Mesodermal cell (in vitro differentiated cells): ENCODE data around the gene SPOCK2.

Source experiments
- H3K27ac ChIP-seq: 2 replicates; pipeline ENCODE4 v1.7.0; 2013; ENCODE audit warnings: mild to moderate bottlenecking, low read depth, low read length, moderate library complexity; ENCODE audit not compliant: severe bottlenecking
- H3K36me3 ChIP-seq: 2 replicates; pipeline ENCODE4 v1.7.1; 2013; ENCODE audit warnings: mild to moderate bottlenecking, low read length, moderate library complexity; ENCODE audit not compliant: control insufficient read depth, insufficient read depth
- H3K4me1 ChIP-seq: one replicate; pipeline ENCODE4 v1.7.1; 2013; ENCODE audit warnings: mild to moderate bottlenecking, low read length; ENCODE audit not compliant: insufficient read depth, control insufficient read depth, poor library complexity, severe bottlenecking
- H3K4me3 ChIP-seq: 2 replicates; pipeline ENCODE4 v1.7.0; 2013; ENCODE audit warnings: low read length, control low read depth, mild to moderate bottlenecking; ENCODE audit not compliant: insufficient read depth, poor library complexity, severe bottlenecking; ENCODE audit errors: extremely low read depth
- H3K9me3 ChIP-seq: 2 replicates; pipeline ENCODE4 v1.7.1; 2013; ENCODE audit warnings: mild to moderate bottlenecking, low read length, moderate library complexity; ENCODE audit not compliant: control insufficient read depth
- WGBS, 2 experiments: methylation state at CpG; one replicate each; pipeline ENCODE4 v1.1.5; 2013; ENCODE audit warnings: missing lambda C conversion rate in 2 of 2; ENCODE audit not compliant: insufficient coverage in 2 of 2; 5-methylcytosine and 5-hydroxymethylcytosine counted together

The SPOCK2 gene

DNA sequence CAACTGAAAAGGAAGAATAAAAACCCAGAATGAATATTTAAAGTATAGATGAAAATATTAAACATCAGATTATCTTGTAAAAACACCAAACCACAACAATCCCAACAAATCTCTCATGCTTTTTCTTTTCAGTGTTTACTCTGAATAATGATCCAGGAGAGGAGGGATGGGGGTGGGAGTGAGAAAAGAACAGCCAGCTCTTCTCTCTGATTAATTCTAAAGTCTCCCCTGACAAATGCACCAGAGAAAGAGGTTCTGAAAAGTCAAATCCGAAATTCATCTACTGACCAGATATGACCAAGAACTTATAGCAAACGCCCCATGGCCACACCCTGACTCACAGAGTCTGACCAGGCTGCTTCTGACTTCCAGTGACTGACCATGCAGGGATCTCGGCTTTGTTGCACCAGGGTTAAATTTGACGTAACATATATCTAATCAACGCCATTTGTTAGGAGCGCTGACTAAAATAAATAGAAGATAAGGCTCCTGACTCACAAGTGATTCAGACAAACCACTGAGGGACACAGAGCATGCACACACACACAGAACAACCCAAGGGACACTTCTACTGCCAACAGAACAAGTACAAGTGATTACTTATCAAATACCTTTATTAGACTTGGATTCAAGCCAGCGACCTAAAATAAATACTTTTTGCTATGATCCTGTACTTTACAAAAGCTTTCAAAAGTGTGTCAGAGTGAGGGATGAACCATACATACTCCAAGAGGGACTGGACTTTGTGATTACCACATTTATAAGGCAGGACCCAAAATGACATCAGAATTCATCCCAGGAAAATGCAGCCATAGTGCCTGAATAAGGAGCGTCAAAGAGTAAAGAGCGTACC, 9.3 kb upstream of the SPOCK2 start:
- Histone ChIP-seq H3K4me1 (peaks cover 29% of the 10 kb centered on the region), H3K9me3 (no peaks in the 10 kb centered on the region), H3K27ac (no peak overlapping the region), H3K36me3 (peaks cover 19% of the 10 kb centered on the region), H3K4me3 (no peak overlapping the region)
- 79 to 83% methylated on average over 3 to 6 of the region's 9 CpGs for WGBS, 2 experiments

DNA sequence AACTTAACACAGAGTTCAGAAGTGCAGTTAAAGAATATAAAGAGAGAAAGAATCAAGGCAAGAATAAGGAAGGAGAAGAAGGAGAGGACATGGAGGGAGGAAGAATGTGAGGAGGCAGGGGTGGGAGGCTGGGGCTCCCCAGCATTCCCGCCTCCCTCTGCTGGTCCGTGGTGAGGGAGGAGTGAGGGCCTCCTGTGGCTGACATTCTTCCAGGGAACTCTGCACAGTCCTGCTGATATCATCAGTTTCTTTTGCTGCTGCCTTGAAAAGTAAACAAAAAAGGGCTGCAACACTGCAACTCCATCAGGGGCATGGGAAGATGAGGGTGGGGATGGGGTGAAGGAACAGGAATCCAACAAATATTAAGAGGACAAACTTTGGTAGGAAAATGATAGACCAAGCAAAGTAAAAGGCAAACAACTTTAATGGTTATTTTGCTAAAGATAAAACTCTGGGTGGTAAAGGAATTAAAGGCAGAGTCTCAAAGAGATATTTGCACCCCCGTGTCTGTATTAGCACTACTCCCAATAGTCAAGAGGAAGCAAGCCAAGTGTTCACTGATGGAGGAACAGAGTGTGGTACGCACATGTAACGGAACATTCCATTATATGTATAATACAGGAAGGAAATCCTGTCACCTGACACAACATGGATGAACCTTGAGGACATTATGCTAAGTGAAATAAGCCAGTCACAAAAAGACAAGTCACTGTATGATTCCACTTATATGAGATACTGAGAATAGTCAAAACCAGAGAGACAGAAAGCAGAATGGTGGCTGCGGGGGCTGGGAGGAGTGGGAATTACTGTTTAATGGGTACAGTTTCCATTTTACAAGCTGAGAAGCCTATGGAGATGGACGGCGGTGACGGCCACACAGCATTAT, 8.0 kb upstream of the SPOCK2 start:
- Histone ChIP-seq H3K27ac (peak overlapping the region; percentile 58), H3K4me3 (no peak overlapping the region), H3K36me3 (peaks cover 11% of the 10 kb centered on the region), H3K4me1 (peaks cover 29% of the 10 kb centered on the region), H3K9me3 (no peaks in the 10 kb centered on the region)
- WGBS, 2 experiments: 84 to 92% methylated on average over 6 to 7 of the region's 9 CpGs

DNA sequence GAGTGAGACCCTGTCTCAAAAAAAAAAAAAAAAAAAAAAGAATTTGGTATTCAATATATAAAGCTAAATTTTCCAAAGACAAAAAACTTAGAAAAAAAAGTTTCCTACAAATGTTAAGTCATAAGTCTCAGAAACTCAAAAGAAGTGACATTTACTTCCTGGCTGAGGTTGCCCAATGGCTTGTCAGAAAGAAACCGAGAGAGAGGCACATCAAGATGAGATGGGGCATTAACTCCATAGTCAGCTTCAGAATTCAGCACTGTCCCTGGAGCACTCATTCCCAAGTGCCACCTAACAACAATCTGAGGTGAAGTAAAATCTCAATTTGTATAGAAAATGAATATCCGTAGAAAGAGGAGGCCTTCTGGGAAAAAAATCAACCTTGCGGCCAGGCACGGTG, 6.8 kb upstream of the SPOCK2 start:
- Histone ChIP-seq H3K4me1 (peaks cover 29% of the 10 kb centered on the region), H3K4me3 (no peak overlapping the region), H3K9me3 (no peaks in the 10 kb centered on the region), H3K27ac (no peak overlapping the region), H3K36me3 (peaks cover 8% of the 10 kb centered on the region)
- WGBS, 2 experiments: 98 to 100% methylated on average over 4 of the region's 4 CpGs

DNA sequence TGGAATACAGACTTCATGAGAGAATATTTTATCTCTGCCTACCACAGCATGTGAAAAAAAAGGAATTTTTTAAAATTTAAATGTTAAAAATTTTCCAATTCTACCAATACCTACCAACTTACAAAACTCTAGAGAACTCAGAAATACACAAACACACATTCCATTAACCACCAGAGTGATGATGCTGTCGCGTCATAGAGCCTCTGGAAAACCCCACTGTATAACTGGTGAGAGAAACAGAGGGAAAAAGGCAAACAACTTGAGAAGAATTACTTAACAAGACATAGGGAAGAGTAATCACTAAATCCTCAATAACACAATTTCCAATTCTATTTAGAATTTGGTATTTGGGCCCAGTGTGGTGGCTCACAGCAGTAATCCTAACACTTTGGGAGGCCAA, 6.2 kb upstream of the SPOCK2 start:
- Histone ChIP-seq H3K27ac (no peak overlapping the region), H3K4me1 (peaks cover 33% of the 10 kb centered on the region), H3K4me3 (no peak overlapping the region), H3K36me3 (peaks cover 8% of the 10 kb centered on the region), H3K9me3 (no peaks in the 10 kb centered on the region)
- no CpG with 5 or more reads among the region's 2 CpGs for WGBS, 2 experiments

DNA sequence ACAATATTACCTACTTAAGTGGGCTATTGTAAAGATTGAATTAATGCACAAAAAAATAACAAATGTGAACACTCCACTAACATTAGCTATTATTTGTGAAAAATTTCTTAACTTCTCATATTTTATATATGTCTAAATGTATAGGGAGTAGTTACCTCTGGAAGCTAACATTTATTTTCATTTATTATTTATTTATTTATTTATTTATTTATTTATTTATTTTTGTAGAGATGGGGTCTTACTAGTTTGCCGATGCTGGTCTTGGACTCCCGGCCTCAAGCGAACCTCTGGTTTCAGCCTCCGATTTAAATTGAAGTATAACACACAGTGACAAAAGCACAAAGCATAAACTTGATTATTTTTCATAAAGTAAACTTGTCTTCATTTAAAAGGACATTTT, 5.1 kb upstream of the SPOCK2 start:
- peaks cover 34% of the 10 kb centered on the region for H3K4me1 ChIP-seq
- no peaks in the 10 kb centered on the region for H3K9me3 ChIP-seq
- no peak overlapping the region for H3K4me3 ChIP-seq
- no peak overlapping the region for H3K27ac ChIP-seq
- no CpG with 5 or more reads among the region's 4 CpGs for WGBS, 2 experiments
- H3K36me3 ChIP-seq: peaks cover 8% of the 10 kb centered on the region

DNA sequence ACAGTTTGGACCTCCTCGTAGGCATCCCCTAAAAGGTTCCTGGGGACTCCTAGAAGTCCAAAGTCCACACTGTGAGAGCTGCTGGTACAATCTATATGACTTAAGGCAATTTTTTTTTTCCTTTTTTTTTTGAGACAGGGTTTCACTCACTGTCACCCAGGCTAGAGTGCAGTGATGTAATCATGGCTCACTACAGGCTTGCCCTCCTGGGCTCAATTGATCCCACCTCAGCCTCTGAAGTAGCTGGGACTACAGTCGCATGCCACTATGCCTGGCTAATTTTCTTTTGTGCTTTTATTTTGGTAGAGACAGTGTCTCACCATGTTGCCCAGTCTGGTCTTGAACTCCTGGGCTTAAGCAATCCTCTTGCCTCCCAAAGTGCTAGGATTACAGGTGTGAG, 4.6 kb upstream of the SPOCK2 start:
- no peaks in the 10 kb centered on the region for H3K9me3 ChIP-seq
- H3K4me1 ChIP-seq: peaks cover 29% of the 10 kb centered on the region
- WGBS, 2 experiments: 88 to 100% methylated on average over 1 of the region's 2 CpGs

DNA sequence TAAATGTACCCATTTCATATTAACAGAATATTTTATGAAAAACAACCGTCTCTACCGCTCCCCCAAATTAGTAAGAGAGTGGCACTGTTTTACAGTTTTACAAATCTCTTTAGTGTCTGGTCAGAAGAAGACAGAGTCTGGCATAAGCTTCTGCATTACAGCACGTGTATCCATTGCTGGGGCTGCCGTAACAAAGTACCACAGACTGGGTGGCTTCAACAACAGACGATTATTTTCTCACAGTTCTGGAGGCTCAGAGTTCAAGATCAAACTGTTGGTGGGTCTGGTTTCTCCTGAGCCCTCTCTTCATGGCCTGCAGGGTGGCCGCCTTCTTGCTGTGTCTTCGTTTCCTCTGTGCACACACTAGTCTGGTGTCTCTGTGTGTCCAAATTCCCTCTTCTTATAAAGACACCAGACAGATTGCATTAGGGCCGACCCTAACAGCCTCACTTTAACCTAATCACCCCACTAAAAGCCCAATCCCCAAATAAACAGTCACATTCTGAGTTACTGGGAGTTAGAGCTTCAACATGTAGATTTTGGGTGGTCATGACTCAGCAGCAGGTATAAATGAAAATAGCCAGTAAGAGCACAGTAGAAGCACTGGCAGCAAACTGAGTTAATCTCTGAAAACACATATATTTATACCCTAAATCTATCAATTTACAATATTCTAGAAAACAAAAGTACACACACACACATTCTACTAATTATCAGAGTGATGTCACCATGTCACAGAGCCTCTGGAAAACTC, 4.0 kb upstream of the SPOCK2 start:
- WGBS, 2 experiments: 95 to 96% methylated on average over 5 to 6 of the region's 8 CpGs
- Histone ChIP-seq H3K36me3 (peaks cover 8% of the 10 kb centered on the region), H3K4me1 (peaks cover 28% of the 10 kb centered on the region), H3K27ac (no peak overlapping the region), H3K9me3 (no peaks in the 10 kb centered on the region), H3K4me3 (no peak overlapping the region)

More for the DNA sequence above, 4.6 kb upstream of the SPOCK2 start:
- Histone ChIP-seq H3K36me3 (peaks cover 8% of the 10 kb centered on the region), H3K4me3 (no peak overlapping the region), H3K27ac (no peak overlapping the region)

DNA sequence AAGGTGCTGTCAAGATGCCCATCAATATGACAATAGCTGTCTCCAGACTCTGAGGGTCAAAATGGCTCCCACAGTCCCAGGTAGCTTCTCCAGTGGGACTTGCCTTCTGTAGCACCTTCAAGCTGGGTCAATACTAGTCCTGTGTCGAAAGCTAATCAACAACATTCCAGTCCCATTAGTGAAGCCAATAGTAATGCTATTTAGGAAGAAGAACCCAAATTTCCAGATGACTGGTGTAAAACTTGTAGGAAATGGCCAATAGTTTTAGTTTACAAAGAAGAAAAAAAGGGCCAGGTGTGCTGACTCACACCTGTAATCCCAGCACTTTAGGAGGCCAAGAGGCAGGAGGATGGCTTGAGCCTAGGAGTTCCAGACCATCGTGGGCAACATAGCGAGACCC, 2.0 kb upstream of the SPOCK2 start:
- Histone ChIP-seq H3K4me3 (no peak overlapping the region), H3K4me1 (peaks cover 21% of the 10 kb centered on the region), H3K27ac (no peak overlapping the region), H3K36me3 (no peaks in the 10 kb centered on the region), H3K9me3 (no peaks in the 10 kb centered on the region)
- WGBS, 2 experiments: 92% methylated on average over 2 of the region's 3 CpGs; no CpG with 5 or more reads in 1 of the 2 experiments

DNA sequence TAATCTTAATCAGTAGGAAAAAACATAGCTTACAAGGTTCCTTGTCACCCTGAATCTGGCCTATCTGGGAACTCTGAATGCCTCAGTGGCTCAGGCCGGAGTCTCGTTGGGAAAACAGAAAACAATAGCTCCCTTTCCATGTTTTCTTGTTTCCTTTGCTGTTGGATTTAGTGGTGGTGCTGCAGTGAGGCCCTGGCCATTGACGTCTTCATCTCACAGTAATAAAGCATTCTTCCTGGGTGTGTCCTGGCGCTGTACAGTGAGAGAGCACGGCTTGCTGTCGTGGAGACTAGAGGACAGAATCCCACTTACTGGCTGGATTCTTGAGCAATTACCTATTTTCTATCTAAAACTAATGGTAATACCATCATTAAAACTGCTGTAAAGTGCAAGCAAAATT, 1.3 kb upstream of the SPOCK2 start:
- H3K9me3 ChIP-seq: no peaks in the 10 kb centered on the region
- no peak overlapping the region for H3K4me3 ChIP-seq
- H3K4me1 ChIP-seq: peaks cover 21% of the 10 kb centered on the region
- 59% methylated on average over 6 of the region's 6 CpGs; no CpG with 5 or more reads in 1 of the 2 experiments for WGBS, 2 experiments
- no peak overlapping the region for H3K27ac ChIP-seq
- H3K36me3 ChIP-seq: no peaks in the 10 kb centered on the region

DNA sequence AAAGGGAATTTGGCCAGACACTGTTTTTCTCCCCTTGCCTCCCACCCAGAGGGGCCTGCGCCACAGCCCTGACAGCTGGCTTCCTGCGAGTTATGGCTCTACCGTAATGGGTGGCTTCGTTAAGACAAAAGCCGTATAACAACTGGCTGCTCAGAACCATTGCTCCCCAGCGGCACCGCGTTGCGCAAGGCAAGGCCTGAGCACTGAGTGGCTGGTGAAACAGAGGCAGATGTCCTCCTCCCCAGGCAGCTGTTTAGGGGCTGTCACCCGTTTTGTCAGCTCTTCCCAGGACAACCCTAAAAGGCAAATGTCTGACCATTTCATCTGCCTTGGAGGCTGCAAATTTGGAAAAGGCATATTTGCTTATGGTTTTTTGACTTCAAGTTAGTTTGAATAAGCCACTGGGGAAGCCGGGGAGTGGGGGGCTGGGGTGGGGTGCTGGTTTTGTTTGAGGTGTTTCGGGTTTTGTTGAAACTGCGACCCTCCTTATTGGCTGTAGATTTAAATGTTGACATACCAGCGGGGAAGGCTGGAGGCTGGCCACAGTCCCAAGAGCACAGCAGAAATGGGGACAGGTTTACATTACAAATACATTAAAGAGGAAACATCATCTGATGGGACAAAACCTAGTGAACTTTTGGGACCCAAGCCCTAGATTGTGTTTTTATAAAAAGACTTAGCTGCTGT, 681 bp upstream of the SPOCK2 start:
- no peak overlapping the region for H3K27ac ChIP-seq
- WGBS, 2 experiments: 11 to 19% methylated on average over 9 to 12 of the region's 14 CpGs
- H3K4me1 ChIP-seq: peaks cover 21% of the 10 kb centered on the region
- H3K4me3 ChIP-seq: no peak overlapping the region
- H3K36me3 ChIP-seq: no peaks in the 10 kb centered on the region
- no peaks in the 10 kb centered on the region for H3K9me3 ChIP-seq
